ENCODE measurements around the gene DNAJB6.

DNAJB6 gene

DNA sequence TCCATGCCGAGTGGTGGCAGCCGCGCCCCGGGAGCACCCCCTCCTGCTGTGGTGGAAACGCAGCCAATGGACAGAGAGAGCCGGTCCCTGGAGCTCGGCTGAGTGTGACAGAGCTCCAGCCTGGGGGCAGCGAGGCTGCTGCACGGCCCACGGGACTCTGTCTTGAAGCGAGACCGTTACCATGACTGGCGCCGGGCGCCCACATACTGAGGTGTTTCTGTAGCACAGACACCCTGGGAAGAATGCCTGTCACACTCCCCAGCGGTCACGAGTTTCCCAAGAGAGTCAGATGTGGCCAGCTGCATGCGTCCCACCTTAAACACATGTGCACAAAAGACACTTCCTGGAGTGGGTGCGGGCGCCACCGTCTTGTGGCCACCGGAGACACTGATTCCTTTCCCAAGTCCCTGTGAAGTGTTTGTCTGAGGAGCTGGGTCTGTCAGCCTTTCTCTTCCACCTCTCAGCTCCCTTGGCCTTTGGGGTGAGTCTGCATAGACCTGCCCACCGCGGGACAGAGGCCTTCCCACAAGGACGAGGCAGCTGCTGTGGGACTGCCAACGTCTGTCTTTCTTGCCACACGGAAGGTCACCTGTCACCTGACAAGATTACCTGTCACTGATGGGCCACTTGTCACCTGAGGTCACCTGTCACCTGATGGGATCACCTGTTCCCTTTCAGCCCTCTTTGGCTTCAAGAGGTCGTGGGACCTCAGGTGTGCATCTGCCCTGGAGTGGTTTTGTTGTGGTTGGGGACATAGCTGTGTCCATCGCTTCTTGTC lies 94.6 kb downstream of the DNAJB6 start:
- no peak for DNase-seq

- no peak for DNase-seq
Measured at GRCh38 chr7:157431951-157432540, 95.2 kb downstream of the DNAJB6 start.

- peak; percentile 79 for DNase-seq
Measured at GRCh38 chr7:157432541-157432956, 95.7 kb downstream of the DNAJB6 start.

- DNase-seq: no peak
Measured at GRCh38 chr7:157432957-157433576, 96.3 kb downstream of the DNAJB6 start.

DNA sequence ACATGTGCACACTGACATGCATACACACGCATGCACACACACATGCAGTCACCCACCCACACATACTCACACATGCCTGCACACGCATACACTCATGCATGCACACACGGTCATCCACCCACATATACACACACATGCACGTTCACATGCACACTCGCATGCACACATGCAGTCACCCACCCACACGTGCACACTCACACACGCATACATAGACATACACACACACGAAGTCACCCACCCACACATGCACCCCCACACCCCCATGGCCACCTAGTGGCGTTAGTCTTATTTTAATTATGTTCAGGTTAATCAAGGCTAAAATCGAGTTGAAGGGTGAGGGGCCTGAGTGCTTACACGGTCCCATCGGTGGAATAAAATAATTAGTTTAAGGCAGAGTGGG lies 96.8 kb downstream of the DNAJB6 start:
- no peak for DNase-seq

DNA sequence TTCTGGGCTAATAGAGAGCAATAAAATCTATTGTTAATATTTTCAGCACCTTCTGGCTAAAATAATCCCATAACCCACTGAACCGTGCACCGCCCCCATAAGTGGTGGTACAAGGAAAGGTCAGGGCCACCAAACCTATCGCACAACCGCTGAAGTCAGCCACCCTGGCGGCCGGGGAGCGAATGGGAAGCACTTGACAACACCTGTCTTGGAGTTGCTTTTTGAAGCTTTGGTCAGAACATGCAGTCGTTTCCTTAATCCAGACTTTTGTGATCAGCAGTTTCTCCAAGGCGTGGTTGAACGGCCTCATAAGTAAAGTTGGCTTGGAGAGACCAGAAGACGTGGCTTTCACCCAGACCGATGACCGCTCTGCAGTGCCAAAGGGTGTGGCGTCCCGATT lies 97.4 kb downstream of the DNAJB6 start:
- no peak for DNase-seq

DNA sequence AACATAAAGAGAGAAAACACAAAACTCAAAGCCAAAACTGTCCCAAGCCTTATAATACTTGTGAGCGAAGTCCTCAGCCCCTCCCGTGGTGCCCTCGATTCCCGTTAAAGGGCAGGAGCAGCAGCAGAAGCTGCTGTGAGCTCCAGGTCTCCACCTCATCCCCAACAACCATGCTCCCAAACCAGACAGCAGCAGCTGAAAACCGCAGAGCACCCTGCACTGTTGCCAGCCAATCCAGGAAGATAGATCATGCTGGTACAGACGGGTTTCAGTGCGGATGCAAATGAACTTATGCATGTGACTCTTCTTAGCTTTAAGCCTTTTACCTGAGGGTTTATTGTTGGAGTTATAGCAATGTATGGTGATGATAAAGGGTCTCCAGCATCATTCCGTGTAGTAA lies 97.9 kb downstream of the DNAJB6 start:
- no peak for DNase-seq

DNA sequence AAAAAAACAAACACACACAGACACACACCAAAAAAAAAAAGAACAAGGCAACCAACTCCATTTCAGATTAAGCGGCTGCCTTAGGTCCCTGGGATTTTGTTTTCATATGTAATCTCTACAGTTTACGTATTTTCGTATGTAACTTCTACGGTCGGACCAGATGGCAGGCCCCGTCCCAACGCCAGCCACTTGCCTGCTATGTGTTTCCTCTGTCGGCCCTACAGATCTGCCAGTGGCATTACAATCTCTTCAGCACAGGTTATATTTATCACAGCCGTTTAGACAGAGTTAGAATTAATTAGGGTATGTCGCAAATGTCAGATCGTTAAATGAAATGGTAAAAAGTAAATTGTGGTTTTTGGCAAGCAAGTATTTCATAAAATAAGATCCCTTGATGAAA lies 99.3 kb downstream of the DNAJB6 start:
- DNase-seq: no peak

DNA sequence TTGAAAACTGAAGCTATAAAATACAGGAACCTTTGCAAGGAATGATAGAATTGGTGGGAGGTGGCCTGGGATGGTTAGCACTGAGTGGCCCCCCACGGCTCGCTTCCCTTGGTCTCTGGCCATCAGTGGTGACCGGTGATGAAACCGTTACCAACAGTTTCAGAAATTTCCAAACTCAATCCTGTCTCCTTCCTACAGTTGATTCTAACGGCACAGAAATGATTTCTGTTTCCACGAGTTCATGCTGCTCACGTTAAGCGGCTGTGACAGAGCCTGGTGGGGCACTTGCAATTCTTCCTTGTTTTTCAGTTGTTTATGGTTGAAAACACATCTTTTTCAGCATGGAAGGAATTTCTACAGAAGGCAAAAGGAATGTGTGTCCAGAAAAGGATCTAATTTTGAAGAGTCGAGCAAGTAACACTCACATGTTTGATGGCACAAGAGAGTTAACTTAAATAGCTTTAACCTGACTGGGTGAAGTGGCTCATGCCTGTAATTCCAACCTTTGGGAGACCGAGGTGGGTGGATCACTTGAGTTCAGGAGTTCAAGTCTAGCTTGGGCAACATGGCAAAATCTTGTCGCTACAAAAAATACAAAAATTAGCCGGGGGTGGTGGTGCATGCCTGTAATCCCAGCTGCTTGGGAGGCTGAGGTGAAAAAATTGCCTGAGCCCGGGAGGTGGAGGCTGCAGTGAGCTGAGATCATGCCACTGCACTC lies 100.1 kb downstream of the DNAJB6 start:
- no peak for DNase-seq

- DNase-seq: no peak
Measured at GRCh38 chr7:157437519-157438061, 100.8 kb downstream of the DNAJB6 start.

DNA sequence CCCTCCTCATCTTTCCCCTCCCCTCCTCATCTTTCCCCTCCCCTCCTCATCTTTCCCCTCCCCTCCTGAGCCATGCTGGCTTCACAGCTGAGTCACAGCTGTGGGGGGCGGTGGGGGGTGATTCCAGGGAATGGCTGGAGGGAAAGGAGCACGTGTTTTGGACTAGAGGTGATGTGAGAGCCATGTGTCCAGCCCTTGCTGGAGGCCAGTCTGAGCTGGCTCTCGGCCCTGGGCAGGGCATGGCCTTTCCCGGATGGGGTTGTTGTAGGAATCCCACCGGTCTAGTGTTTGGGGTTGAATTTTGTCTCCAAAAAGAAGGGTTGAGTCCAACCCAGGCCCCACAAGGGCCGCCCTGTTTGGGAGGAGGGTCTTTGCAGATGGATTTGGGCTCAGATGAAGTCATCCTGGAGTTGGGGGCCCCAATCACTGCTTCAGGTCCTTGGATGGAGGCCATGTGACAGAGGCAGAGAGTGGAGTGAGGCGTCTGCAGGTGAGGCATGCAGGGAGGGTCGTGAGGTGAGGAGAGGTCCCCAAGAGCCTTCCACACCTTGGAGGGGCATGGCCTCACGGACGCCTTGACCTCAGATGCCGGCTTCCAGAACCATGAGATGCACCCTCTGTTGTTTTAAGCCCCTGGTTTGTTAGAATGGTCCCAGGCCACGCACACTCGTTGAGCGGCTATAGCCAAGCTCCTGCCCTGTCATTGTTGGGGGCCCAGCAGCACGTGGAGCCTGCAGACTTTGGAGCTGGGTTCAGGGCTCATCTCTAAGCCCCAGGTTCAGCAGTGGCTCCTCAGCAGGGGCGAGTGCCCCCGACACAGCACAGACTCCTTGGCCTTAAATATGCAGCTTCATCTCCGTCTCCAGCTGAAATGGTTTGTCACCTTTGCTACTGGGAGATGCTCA lies 101.6 kb downstream of the DNAJB6 start:
- DNase-seq: no peak

GRCh38 chr7:157439149-157439548 lies 102.3 kb downstream of the DNAJB6 start:
- no peak for DNase-seq

DNA sequence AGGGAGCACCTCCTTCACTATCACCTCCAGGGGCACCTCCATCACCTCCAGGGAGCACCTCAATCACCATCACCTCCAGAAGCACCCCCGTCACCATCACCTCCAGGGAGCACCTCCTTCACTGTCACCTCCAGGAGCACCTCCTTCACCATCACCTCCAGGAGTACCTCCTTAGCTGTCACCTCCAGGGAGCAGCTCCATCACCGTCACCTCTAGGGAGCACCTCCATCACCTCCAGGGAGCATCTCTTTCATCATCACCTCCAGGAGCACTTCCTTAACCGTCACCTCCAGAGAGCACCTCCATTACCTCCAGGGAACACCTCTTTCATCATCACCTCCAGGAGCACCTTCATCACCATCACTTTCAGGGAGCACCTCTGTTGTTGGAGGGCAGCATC lies 103.0 kb downstream of the DNAJB6 start:
- DNase-seq: no peak

DNA sequence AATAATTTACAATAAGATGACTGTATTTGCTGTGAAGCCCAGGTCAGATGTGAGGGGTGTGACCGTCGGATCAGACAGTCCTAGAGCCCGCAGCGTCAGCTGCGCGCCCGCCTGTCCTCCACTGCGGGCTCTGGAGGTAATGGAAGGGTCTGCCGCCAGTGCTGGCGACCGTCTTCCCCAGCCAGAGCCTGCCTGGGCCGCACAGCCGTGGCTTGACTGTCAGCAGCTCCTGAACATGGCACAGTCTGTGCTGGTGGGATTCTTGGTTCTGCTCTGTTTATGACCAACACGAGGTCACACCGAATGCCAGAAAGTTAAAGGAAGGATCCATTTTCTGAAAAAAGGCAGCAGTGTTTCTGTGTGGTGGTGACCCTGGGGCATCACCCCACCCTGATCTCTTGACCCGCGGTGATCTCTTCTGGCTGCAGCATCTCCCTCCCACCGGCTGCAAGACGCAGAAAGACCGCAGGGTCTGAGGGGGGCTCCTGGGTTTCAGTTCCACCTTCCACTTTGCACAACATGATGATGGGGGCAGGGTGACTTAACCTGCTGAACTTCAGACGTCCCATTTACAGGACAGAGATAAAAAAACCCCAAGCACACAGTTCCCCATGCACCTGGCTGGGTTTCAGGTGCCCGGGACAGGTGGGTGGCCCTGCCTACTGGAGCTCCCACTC lies 103.7 kb downstream of the DNAJB6 start:
- DNase-seq: no peak

DNA sequence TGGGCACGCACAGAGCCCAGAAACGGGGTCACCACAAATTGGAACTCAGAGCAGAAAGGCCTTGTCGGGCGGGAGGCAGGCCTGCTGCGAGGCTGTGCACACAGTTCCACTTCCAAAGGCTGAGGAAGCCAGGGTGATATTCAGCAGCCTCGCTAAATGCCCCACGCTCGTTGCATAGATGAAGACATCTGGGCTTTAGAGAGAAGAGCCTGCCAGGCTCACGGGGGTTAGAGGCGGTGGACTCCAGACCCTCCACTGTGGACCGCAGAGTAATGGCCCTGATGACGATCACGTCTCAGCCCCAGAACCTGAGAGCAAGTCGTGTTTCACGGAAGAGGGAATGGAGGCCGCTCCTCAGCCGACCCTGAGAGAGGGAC lies 104.2 kb downstream of the DNAJB6 start:
- no peak for DNase-seq

DNA sequence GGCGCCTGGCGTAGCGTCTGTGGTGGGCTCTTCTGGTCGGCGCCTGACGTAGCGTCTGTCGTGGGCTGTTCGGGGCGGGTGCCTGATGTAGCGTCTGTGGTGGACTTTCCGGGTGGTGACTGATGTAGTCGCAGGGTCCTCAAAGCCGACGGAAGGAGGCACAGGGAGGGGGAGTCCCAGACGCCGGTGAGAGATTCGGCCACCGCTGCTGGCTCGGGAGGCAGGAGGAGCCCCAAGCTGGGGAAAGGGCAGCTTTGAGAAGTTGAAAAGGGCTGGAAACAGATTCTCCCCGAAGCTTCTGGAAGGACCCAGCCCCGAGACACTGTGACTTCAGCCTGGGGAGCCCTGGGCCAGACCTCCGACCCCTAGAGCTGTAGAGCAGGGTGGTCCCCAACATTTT lies 105.7 kb downstream of the DNAJB6 start:
- DNase-seq: no peak

DNA sequence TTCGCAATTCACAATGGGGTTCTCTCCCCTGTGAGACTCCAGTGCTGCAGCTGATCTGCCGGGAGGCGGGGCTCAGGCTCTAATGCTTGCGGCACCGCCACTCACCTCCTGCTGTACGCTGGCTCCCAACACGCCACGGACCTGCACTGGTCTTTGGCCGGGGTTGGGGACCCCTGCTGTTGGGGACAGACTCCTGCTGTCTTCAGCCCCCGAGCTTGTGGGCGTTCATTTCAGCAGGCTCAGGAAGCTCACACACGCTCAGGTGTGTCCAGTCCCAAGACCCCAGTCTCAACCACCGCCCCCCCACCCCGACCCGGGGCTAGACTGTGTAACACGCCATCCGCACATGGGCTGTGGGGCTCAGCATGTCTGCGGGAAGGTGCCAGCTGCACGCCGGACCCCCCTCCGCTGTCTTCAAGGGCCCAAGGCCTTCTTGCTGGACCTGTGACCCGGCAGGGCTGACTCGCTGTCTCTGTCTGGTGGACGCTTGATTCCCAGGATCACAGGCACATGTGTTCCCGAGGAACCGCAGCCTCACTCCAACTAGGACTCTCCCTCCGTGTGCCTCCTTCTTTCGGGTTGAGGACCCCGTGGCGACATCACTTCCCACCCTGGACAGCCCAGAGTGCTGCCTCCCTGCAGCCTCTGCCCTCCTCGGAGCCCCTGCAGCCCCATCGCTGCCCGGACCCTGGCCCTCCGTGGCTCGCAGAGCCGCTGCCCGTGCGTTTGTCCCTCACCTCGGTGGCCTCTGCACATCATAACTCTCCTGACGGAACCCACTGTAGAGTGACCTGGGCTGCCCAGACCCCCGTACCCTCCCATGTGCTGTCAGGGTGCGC lies 106.4 kb downstream of the DNAJB6 start:
- no peak for DNase-seq

DNA sequence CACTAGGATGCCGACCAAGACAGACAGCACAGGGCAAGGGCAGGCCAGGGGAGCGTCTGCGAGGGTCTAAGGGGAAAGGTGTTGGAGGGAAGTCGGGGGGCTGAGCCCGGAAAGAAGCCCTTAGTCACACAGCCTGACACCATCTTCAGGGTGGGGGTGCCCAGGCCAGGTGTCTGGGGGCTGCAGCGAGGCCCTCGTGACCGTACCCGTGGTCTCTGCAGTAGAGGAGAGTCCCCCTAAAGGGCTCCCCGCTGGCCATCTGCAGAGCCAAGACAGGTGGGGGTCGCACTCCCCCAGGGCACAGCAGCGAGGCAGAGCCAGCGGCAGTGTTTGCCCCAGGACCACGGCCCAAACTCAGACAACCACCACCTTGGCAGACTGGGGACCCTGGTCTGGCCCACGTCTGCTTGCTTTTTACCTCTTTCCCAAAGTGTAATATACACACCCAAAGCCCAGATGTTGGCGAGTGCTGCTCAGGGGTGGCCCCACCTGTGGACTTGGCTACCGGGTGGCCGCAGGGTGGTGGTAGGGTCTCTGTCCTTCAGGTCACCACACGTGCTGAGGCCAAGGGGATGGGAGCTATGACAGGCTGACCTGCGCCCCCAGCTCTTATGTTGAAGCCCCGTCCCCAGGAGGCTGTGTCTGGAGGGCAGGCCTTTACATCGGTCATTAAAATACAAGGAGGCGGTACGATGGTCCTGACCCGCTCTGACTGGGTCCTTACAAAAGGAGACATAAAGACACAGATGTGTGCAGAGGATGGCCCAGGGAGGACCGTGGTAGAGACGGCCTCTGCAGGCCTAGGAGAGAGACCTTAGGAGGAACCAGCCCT lies 107.4 kb downstream of the DNAJB6 start:
- DNase-seq: no peak

- no peak for DNase-seq
Measured at GRCh38 chr7:157444843-157445135, 108.0 kb downstream of the DNAJB6 start.
